CD4-positive, alpha-beta T cell treated with Interleukin-17A for 1 hour (primary cell): ENCODE measurements around the gene ANKLE2.

Source experiments
- DNase-seq: peaks from one replicate; pipeline ENCODE4 v3.0.0-alpha.2; 2020

Gene ANKLE2

GRCh38 chr12:132685400-132685799 lies 76.2 kb downstream of the ANKLE2 start:
- no peak for DNase-seq

GRCh38 chr12:132677492-132677891 lies 84.1 kb downstream of the ANKLE2 start:
- no peak for DNase-seq

GRCh38 chr12:132675757-132676432 lies 85.7 kb downstream of the ANKLE2 start:
- DNase-seq, result no peak
